Upper lobe of left lung (tissue), 6 donors: ENCODE measurements around the gene KCTD14. TPM values are rescaled to one million over a fixed set of nuclear protein-coding genes. Genes with fewer than 3 reads are reported as not detected.

Experiments
- ATAC-seq, 2 donors: fragments of 200-7000 bp; cut with Tn5 transposase; one replicate each; pipeline ENCODE4 v1.9.1; 2022; ENCODE audit warnings: mild to moderate bottlenecking in 2 of 2, moderate library complexity in 2 of 2; ENCODE audit not compliant: low FRiP score in 2 of 2
- DNase-seq, 2 donors: peaks; one replicate each; pipeline ENCODE4 v3.0.0-alpha.2; 2019 to 2020
- H3K27ac ChIP-seq, 4 donors: fragments of 200-600 bp; sonication (generic); one replicate each; pipeline ENCODE4 v1.5.1; 2016 to 2019
- H3K27me3 ChIP-seq, 4 donors: fragments of 200-600 bp; sonication (generic); one replicate each; pipeline ENCODE4 v1.5.1; 2017 to 2019
- H3K36me3 ChIP-seq, 4 donors: fragments of 200-600 bp; sonication (generic); one replicate each; pipeline ENCODE4 v1.5.1; 2016 to 2019
- H3K4me1 ChIP-seq, 4 donors: fragments of 200-600 bp; sonication (generic); one replicate each; pipeline ENCODE4 v1.5.1; 2018 to 2019
- H3K4me3 ChIP-seq, 4 donors: fragments of 200-600 bp; sonication (generic); one replicate each; pipeline ENCODE4 v1.5.1; 2017 to 2019; ENCODE audit warnings: mild to moderate bottlenecking in 2 of 4, moderate library complexity in 1 of 4
- H3K9me3 ChIP-seq, 4 donors: fragments of 200-600 bp; sonication (generic); one replicate each; pipeline ENCODE4 v1.5.1; 2018 to 2019
- EP300 ChIP-seq, 4 donors: sonication (generic); formaldehyde crosslinking; IDR thresholded peaks; one replicate each; pipeline ENCODE4 v1.5.1; 2017; ENCODE audit warnings: antibody characterized with exemption in 4 of 4, control low read depth in 2 of 4
- POLR2A ChIP-seq, 4 donors: fragments of 450-650 bp; IDR thresholded peaks; one replicate each; pipeline ENCODE4 v1.5.1; 2016 to 2017; ENCODE audit warnings: antibody characterized with exemption in 4 of 4, mild to moderate bottlenecking in 2 of 4
- POLR2AphosphoS5 ChIP-seq, 2 donors: sonication (generic); formaldehyde crosslinking; IDR thresholded peaks; one replicate each; pipeline ENCODE4 v1.5.1; 2017; ENCODE audit warnings: antibody characterized with exemption in 2 of 2
- WGBS, 2 donors: methylation state at CpG; one replicate each; pipeline ENCODE4 v1.1.5; 2017 to 2018; 5-methylcytosine and 5-hydroxymethylcytosine counted together
- total RNA-seq, 6 donors: library from RNA; depleted of rRNA in 4 of 6; stranded (reverse); fragments of >200 nt in 4 of 6; gene quantifications; one replicate each; pipeline versions ENCODE4 v1.1.0 to v1.2.1, GENCODE V29; 2016 to 2021
- TF ChIP-seq, protein P1 (sequence below), 6 experiments: fragments of 450-650 bp in 4 of 6; fragments of 200-600 bp in 2 of 6; sonication (generic) in 2 of 6; IDR thresholded peaks; one replicate each; pipeline ENCODE4 v1.5.1; 2016 to 2019; ENCODE audit warnings: antibody characterized with exemption in 6 of 6
- donor health status: DM: no; HTN: no; CAD: no; lungs with moderate emphysema.
- donor health status: DM: no; HTN: yes; CAD: no; lungs with severe emphysema.

The KCTD14 gene
- total RNA-seq, 6 donors from 2014 or later: 10.3 to 28.6 (median 24.3) TPM

DNA sequence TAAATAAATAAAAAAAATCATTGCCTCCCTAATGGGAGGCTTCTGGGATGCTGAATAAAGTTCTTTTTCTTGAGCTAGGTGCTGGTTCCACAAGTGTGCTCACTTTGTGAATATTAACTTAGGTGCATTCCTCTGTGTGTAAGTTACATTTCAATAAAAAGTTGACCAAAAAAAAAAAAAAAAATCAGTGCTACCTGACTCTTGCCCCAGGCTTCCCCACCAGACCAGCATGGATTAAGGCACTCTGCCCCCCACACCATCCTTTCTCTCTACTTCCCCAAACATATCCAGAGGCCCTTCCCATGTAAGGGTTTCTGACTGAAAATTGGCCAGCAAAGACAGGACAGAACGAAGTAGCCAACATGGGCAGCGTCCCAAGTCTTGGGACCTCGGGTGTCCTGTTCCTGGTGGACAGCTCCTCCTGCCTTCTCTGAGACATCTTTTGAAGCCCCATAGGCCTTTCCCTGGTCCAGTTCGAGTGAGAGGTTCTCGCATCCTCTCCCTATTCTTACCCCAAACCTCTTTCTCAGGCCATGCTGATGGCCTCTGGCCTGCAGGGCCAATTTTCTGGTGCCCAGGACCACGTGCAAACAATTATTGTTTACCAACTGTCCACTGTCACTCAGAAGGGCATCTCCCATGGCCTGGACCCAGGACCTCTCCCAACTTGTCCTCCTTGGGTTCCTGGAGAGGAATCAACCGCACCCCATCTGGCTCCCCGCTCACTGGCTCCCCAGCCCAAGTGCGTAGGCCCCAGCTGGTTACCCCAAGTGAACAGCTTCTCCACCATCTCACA lies 14.9 kb upstream of the KCTD14 start:
- TF ChIP-seq POLR2AphosphoS5 (IDR thresholded peaks at IDR 0.05) (no peak), EP300 (IDR thresholded peaks at IDR 0.05) (no peak), POLR2A (IDR thresholded peaks at IDR 0.05) (no peak)
- TF ChIP-seq, protein P1, sequence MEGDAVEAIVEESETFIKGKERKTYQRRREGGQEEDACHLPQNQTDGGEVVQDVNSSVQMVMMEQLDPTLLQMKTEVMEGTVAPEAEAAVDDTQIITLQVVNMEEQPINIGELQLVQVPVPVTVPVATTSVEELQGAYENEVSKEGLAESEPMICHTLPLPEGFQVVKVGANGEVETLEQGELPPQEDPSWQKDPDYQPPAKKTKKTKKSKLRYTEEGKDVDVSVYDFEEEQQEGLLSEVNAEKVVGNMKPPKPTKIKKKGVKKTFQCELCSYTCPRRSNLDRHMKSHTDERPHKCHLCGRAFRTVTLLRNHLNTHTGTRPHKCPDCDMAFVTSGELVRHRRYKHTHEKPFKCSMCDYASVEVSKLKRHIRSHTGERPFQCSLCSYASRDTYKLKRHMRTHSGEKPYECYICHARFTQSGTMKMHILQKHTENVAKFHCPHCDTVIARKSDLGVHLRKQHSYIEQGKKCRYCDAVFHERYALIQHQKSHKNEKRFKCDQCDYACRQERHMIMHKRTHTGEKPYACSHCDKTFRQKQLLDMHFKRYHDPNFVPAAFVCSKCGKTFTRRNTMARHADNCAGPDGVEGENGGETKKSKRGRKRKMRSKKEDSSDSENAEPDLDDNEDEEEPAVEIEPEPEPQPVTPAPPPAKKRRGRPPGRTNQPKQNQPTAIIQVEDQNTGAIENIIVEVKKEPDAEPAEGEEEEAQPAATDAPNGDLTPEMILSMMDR (IDR thresholded peaks at IDR 0.05): no peak
- no peak overlapping the region for H3K4me3 ChIP-seq
- ATAC-seq: no peak
- peak overlapping the region in 2 of 4 donors; percentile 47 to 63 for H3K27ac ChIP-seq
- H3K9me3 ChIP-seq: no peaks in the 10 kb centered on the region
- no peaks in the 10 kb centered on the region for H3K36me3 ChIP-seq
- 85 to 90% methylated on average over 6 to 9 of the region's 9 CpGs for WGBS, 2 donors
- peaks cover 8 to 42% (median 14%) of the 10 kb centered on the region in 4 donors for H3K4me1 ChIP-seq
- no peaks in the 10 kb centered on the region for H3K27me3 ChIP-seq
- DNase-seq: no peak

DNA sequence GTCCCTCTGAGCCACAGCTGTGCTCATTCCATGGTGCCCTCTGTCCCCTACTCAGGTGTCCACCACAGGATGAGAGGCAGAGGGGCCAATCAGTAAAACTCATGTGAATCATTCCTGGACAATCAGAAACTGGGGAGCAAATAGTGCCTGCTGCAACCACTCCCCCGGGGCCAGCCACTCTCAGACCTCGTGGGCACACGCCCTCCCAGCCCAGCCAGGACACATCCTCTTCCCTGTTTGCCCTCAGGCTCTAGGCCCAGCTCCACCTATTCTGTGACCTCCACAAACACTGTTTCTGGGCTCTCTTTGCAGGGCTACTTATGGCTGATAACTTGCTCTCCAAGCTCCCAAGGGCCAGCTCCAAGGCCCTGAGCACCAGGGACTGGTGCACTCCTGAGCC lies 14.0 kb upstream of the KCTD14 start:
- H3K4me3 ChIP-seq: no peak overlapping the region
- peak in 1 of 4 donors; percentile 34 for TF ChIP-seq POLR2A (IDR thresholded peaks at IDR 0.05)
- no peak for TF ChIP-seq EP300 (IDR thresholded peaks at IDR 0.05)
- TF ChIP-seq POLR2AphosphoS5 (IDR thresholded peaks at IDR 0.05): no peak
- TF ChIP-seq, protein P1 (IDR thresholded peaks at IDR 0.05): no peak
- H3K27me3 ChIP-seq: no peaks in the 10 kb centered on the region
- H3K36me3 ChIP-seq: no peaks in the 10 kb centered on the region
- ATAC-seq: peak in 1 of 2 donors; percentile 85
- 23 to 51% methylated on average over 3 of the region's 3 CpGs for WGBS, 2 donors
- DNase-seq: peak; percentile 62 to 77
- peaks cover 8 to 45% (median 14%) of the 10 kb centered on the region in 4 donors for H3K4me1 ChIP-seq
- peak overlapping the region in 2 of 4 donors; percentile 7 to 63 for H3K27ac ChIP-seq
- no peaks in the 10 kb centered on the region for H3K9me3 ChIP-seq

DNA sequence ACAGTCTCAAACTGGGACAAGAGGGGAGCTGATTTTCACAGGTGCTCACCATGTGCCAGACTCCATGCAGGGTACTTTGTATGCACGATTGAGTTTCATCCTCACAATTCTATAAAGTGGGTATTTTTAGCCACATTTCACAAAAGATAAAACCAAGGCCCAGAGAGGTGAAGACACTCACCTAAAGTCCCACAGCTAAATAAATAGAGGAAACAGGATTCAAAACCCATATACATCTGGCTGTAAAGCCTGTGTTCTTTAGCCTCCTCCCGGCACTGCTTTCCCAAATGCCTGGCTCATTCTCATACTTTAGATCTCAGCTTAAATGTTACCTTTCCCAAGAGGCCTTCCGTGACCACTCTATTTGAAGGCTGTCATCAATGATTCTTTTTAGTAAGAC lies 13.2 kb upstream of the KCTD14 start:
- Histone ChIP-seq H3K4me1 (peaks cover 8 to 48% (median 18%) of the 10 kb centered on the region in 4 donors), H3K36me3 (no peaks in the 10 kb centered on the region), H3K27me3 (no peaks in the 10 kb centered on the region), H3K9me3 (no peaks in the 10 kb centered on the region), H3K27ac (peak overlapping the region in 2 of 4 donors; percentile 7 to 63), H3K4me3 (no peak overlapping the region)
- ATAC-seq (no peak), DNase-seq (no peak)
- 87 to 92% methylated on average over 3 of the region's 3 CpGs for WGBS, 2 donors
- TF ChIP-seq, protein P1 (IDR thresholded peaks at IDR 0.05): no peak
- TF ChIP-seq POLR2A (IDR thresholded peaks at IDR 0.05) (no peak), EP300 (IDR thresholded peaks at IDR 0.05) (no peak), POLR2AphosphoS5 (IDR thresholded peaks at IDR 0.05) (no peak)

GRCh38 chr11:78034623-78035022 lies 11.5 kb upstream of the KCTD14 start:
- 85 to 92% methylated on average over 10 of the region's 10 CpGs for WGBS, 2 donors
- TF ChIP-seq POLR2AphosphoS5 (IDR thresholded peaks at IDR 0.05) (no peak), POLR2A (IDR thresholded peaks at IDR 0.05) (no peak), EP300 (IDR thresholded peaks at IDR 0.05) (no peak)
- TF ChIP-seq, protein P1 (IDR thresholded peaks at IDR 0.05): no peak

More at GRCh38 chr11:78034623-78035022, 11.5 kb upstream of the KCTD14 start:
- Histone ChIP-seq H3K9me3 (no peaks in the 10 kb centered on the region), H3K27ac (no peak overlapping the region), H3K36me3 (no peaks in the 10 kb centered on the region), H3K4me3 (no peak overlapping the region), H3K4me1 (peaks cover 11 to 46% (median 16%) of the 10 kb centered on the region in 4 donors), H3K27me3 (no peaks in the 10 kb centered on the region)
- ATAC-seq (no peak), DNase-seq (no peak)
